Measurements from ENCODE around the gene CASP14. TPM values are rescaled to one million over a fixed set of nuclear protein-coding genes. Genes with fewer than 3 reads are reported as not detected.

CASP14 gene
- total RNA-seq, 2 donors from 2014 or later = 0.54 TPM; not detected in 1

DNA sequence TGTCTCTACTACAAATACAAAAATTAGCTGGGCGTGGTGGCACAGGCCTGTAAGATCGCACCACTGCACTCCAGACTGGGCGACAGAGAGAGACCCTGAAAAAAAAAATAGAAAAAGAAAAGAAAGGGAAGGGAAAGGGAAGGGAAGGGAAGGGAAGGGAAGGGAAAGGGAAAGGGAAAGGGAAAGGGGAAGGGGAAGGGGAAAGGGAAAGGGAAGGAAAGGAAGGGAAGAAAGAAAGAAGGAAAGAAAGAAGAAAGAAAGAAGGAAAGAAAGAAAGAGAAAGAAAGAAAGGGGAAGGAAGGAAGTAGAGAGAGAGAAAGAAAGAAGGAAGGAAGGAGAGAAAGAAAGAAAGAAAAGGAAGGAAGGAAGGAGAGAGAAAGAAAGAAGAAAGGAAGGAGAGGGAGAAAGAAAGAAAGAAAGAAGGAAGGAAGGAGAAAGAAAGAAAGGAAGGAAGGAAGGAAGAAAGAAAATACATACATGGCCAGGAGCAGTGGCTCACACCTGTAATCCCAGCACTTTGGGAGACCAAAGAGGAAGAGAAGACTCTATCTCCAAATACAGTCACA, 49.8 kb downstream of the CASP14 start:
- H3K4me3 ChIP-seq = no peak overlapping the region
- no peaks in the 10 kb centered on the region for H3K27me3 ChIP-seq (replicated peaks; ENCODE audit: insufficient read depth)
- DNase-seq (ENCODE audit: low spot score) = no peak
- H3K36me3 ChIP-seq = no peaks in the 10 kb centered on the region
- peaks cover 5% of the 10 kb centered on the region for H3K9me3 ChIP-seq
- ATAC-seq (ENCODE audit: insufficient number of reproducible peaks, low FRiP score, low read depth) = no peak
- TF ChIP-seq, protein P1, sequence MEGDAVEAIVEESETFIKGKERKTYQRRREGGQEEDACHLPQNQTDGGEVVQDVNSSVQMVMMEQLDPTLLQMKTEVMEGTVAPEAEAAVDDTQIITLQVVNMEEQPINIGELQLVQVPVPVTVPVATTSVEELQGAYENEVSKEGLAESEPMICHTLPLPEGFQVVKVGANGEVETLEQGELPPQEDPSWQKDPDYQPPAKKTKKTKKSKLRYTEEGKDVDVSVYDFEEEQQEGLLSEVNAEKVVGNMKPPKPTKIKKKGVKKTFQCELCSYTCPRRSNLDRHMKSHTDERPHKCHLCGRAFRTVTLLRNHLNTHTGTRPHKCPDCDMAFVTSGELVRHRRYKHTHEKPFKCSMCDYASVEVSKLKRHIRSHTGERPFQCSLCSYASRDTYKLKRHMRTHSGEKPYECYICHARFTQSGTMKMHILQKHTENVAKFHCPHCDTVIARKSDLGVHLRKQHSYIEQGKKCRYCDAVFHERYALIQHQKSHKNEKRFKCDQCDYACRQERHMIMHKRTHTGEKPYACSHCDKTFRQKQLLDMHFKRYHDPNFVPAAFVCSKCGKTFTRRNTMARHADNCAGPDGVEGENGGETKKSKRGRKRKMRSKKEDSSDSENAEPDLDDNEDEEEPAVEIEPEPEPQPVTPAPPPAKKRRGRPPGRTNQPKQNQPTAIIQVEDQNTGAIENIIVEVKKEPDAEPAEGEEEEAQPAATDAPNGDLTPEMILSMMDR (IDR thresholded peaks at IDR 0.05) = no peak
- no peaks in the 10 kb centered on the region for H3K4me1 ChIP-seq (ENCODE audit: control insufficient read depth in 1 of 2, low read depth in 2 of 2)
- no peak overlapping the region for H3K27ac ChIP-seq

DNA sequence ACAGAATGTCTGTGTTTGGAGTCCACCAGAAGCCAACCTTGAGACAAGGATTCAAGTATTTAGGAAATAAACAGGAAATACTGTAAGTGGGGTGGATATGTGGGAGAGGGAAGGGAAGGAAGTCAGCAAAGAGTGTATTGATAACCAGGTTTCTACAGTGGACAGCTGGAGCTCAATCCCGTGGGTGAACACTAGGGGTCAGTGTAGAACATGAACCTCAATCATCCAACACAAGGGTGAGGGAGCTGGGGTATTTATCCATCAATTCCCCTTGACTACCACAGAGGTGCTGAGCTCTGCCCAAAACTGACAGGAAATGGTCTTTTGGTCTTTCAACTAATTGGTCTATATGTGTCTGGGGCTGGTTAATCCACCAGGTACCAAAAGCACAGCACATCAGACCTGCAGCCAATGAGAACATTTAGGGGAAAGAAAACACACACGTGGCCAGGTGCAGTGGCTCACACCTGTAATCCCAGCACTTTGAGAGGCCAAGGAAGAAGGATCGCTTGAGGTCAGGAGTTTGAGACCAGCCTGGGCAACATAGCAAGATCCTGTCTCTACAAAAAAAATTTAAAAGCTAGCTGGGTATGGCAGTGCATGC, 52.3 kb downstream of the CASP14 start:
- TF ChIP-seq, protein P1 (IDR thresholded peaks at IDR 0.05) = peak; percentile 53
- ATAC-seq (ENCODE audit: insufficient number of reproducible peaks, low FRiP score, low read depth) (no peak), DNase-seq (ENCODE audit: low spot score) (no peak)
- Histone ChIP-seq H3K9me3 (peaks cover 6% of the 10 kb centered on the region), H3K4me3 (no peak overlapping the region), H3K36me3 (no peaks in the 10 kb centered on the region), H3K4me1 (ENCODE audit: control insufficient read depth in 1 of 2, low read depth in 2 of 2) (no peaks in the 10 kb centered on the region), H3K27ac (no peak overlapping the region), H3K27me3 (replicated peaks; ENCODE audit: insufficient read depth) (no peaks in the 10 kb centered on the region)

DNA sequence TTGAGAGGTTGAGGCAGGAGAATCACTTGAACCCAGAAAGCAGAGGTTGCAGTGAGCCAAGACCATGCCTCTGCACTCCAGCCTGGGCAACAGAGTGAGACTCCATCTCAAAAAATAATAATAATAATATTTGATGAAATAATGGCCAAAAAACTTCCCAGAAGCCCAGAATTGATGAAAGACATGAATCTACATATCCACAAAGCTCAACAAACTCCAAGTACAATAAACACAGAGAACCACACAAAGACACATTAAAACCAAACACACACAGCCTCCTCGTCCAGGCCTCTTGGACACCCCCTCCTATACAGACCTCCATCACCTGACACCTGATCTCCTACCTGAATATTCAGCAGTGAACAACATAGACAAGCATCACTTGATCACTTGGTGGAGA, 54.7 kb downstream of the CASP14 start:
- Histone ChIP-seq H3K9me3 (peaks cover 6% of the 10 kb centered on the region), H3K36me3 (no peaks in the 10 kb centered on the region), H3K27me3 (replicated peaks; ENCODE audit: insufficient read depth) (no peaks in the 10 kb centered on the region), H3K4me1 (ENCODE audit: control insufficient read depth in 1 of 2, low read depth in 2 of 2) (peaks cover 0 to 13% of the 10 kb centered on the region in 2 donors), H3K27ac (no peak overlapping the region), H3K4me3 (no peak overlapping the region)
- no peak for ATAC-seq (ENCODE audit: insufficient number of reproducible peaks, low FRiP score, low read depth)
- TF ChIP-seq, protein P1 (IDR thresholded peaks at IDR 0.05) = no peak
- no peak for DNase-seq (ENCODE audit: low spot score)

DNA sequence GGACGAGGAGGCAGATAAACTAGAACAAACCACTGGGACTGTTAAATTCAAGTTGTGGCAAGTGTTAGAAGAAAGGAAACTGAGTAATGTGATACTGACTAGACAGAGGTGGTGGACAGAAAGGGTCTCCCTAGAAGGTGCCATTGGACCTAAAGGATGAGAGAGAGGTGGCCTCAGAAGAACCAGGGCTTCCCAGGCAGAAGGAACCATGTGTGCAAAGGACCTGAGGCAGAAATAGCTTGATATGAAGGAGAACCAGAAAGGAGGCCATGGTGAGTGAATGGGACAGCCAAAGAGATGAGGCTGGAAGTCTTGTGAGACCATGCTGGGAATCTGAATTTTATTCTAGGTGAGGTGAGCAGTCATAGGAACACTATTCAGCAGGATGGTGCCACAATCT, 55.1 kb downstream of the CASP14 start:
- no peak for DNase-seq (ENCODE audit: low spot score)
- no peaks in the 10 kb centered on the region for H3K27me3 ChIP-seq (replicated peaks; ENCODE audit: insufficient read depth)
- H3K4me3 ChIP-seq = no peak overlapping the region
- H3K4me1 ChIP-seq (ENCODE audit: control insufficient read depth in 1 of 2, low read depth in 2 of 2) = peaks cover 0 to 14% of the 10 kb centered on the region in 2 donors
- H3K9me3 ChIP-seq = peaks cover 6% of the 10 kb centered on the region
- no peak overlapping the region for H3K27ac ChIP-seq
- peaks cover 2% of the 10 kb centered on the region for H3K36me3 ChIP-seq
- ATAC-seq (ENCODE audit: insufficient number of reproducible peaks, low FRiP score, low read depth) = no peak
- TF ChIP-seq, protein P1 (IDR thresholded peaks at IDR 0.05) = no peak

DNA sequence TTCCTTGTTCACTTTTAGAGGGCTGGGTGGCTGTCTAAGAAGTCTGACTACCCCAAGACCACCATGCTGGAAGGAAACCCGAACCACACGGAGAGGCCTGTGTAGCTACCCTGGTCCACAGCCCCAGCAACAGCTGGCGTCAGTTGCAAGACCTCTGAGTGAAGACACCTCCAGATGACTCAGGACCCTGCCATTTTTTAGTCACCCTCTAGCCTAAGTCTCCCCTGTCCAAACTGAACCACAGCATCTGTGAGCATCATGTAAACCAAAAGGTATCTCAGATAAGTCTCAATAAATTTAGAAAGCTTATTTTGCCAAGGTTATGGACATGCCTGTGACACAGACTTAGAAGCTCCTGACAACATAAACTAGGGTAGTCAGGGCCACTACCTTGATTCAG, 55.8 kb downstream of the CASP14 start:
- peaks cover 0 to 14% of the 10 kb centered on the region in 2 donors for H3K4me1 ChIP-seq (ENCODE audit: control insufficient read depth in 1 of 2, low read depth in 2 of 2)
- H3K36me3 ChIP-seq = peaks cover 8% of the 10 kb centered on the region
- peaks cover 6% of the 10 kb centered on the region for H3K9me3 ChIP-seq
- DNase-seq (ENCODE audit: low spot score) (no peak), ATAC-seq (ENCODE audit: insufficient number of reproducible peaks, low FRiP score, low read depth) (no peak)
- no peaks in the 10 kb centered on the region for H3K27me3 ChIP-seq (replicated peaks; ENCODE audit: insufficient read depth)
- no peak overlapping the region for H3K27ac ChIP-seq
- H3K4me3 ChIP-seq = no peak overlapping the region
- TF ChIP-seq, protein P1 (IDR thresholded peaks at IDR 0.05) = no peak
